GM18867 (cell line): ENCODE data around the gene UBR3.
A peak's percentile ranks its signal among the peaks of the same experiment; 100 is the strongest.
"Not testable (repeated sequence)": the region's sequence is repeated elsewhere in the genome, so short reads cannot be mapped to it uniquely, and the experiment has no call there.

Source experiments
- ATAC-seq: cut with Tn5 transposase; IDR thresholded peaks from one replicate; pipeline ENCODE4 v1.9.1; 2021; ENCODE audit warnings: mild to moderate bottlenecking, moderate library complexity; ENCODE audit not compliant: unreplicated experiment

The UBR3 gene

DNA sequence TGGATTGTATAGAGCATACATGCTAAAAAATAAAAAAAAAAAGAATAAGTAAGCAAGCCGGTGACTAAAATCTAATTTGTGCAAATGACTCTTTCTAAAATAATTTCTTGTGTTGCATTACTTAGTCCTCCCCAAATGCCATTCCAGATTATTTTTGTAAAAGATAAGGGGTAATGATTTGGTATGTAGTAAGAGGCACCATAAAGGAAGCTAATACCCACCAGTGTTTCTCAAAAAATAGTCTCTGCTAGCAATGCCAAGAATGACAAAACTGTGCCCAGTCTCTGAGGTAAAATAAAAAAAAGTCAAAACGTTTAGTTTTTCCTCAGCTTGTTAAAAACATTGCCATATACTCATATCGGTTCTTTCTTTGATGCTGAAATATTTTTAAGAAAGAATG, 5.2 kb upstream of the UBR3 start:
- ATAC-seq: no peak

DNA sequence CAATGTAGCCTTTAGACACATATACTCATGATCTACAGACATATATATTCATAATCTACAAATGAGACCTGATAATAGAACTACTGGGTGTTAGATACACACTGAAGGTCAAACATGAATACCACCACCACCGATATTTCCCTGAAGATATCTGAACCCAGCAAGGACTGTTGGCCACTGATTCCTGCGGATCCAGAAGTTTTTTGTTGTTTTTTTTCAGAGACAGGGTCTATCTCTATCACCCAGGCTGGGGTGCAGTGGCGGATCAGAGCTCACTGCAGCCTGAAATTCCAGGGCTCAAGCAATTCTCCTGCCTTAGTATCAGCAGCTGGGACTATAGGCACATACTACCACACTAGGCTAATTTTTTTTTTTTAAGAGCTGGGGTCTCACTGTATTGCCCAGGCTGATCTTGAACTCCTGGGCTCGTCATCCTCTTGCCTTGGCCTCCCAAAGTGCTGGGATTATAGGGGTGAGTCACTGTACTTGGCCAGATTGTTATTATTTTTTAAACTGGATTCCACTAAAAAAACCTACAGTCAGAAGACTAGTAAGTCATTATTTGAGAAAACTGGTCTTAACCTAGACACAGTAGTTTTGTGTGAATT, 4.4 kb upstream of the UBR3 start:
- no peak for ATAC-seq

DNA sequence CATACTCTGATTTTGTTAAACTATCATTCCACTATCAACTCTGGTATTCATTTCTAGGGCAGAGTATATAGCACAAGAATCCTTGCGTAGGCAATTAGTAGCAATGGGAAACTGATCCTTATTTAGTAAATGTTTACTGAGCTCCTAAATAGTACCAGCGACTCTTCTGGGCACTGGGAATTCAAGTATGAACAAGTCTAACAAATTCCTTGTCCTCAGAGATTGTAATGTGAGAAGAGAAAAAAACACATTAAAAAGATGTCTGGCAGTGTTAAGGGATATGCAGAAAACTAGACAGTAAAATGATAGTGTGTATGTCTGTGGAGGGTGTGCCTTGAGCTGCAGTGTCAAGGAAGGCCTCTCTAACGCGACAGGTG, 3.3 kb upstream of the UBR3 start:
- ATAC-seq: no peak

DNA sequence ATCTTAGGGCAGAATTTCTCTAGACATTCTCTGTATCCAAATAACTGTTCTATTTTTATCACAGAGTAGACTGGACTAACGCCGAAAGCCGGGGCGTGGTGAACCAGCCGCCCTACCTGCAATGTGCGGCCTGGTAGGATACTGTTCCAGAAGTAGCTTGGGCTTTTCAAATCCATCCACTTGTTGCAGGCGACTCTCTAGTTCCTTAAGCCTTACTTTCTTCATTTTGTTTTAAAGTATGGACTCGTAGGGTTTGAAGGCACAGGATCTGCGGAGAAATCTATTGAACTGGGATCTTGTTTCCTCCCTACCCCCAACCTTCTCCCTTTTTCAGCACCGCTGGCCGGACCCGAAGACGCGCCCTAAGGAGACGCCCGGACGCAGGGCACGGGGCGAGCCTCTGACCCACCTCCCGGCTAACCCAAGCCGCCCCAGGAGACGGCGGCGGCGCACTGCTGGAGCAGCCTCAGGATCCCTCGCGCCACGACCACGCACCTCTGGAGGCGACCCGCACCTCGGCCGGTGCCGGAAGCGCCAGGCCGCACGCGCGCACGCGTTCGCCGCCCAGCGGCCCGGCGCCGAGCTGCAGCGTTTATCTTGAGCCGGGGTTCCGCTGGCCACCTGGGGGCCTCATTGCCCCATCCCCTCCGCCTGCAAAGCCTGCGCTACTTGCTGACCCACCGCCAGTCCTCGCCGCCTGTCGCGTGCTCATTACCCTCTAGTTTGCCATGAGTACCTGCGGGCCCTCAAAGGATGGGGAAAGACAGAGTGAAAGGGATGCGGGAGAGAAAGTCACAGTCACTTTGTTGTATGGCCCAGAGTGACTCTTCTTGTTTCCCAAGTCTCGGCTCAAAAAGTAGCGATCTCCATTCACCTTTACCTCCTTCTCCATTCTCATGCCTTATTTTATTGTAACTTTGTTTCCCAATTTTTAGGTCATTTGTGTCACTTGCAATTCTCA, 2.6 kb upstream of the UBR3 start, which contains the start of gene METTL5:
METTL5 (minus strand) TSS at position 533 of the 961 bp plus-strand sequence; CDS start at position 225, 308 bp downstream.
- peak; percentile 68 for ATAC-seq

DNA sequence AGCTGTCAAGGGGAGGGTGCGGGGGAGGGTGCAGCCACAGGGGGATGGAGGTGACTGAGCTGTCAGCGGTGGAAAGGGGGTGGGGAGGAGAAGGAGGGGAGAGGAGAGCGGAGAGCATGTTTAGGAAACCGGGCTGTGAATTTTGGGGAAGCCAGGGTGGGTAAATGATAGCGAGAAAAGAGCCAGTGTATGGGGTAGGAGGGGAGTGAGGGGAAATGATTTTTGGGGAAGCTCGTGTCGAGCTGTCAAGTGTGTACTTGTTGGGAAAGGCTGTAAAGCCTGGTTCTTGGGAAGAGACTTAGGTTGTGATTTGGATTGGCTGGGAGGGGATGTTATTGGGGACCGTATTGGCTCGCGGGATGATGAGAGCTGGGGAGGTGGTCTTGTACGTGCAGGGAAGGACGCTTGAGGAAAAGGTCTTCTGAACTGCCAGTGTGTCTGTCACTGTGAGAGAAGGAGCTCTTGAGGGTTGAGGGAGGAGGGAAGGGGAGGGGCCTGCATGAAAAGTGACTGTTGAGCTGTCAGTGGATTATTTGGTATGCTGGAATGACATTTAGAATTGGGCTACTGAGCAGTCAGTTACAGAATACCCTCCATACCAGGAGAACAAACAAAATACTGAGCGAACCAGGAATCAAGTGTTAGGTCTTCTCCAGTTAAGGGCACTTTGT, 1.0 kb downstream of the UBR3 start:
- ATAC-seq: peak; percentile 34

DNA sequence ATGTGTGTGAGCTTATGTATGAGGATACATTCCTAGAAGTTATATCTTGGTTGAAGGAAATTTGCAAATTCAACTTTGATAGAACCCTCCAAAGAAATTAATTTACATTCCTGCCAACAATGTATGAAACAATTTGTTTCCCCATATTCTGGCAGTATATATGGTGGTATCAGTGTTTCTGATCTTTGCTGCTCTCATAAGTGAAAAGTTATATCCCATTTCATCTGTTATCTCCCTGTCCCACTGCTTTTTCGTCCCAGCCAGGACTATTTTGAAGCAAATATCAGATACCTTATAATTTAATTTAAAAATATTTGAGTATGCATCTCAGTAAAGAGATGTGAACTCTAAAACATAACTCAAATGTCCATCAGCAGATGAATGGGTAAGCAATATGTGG, 7.1 kb downstream of the UBR3 start:
- no peak for ATAC-seq

DNA sequence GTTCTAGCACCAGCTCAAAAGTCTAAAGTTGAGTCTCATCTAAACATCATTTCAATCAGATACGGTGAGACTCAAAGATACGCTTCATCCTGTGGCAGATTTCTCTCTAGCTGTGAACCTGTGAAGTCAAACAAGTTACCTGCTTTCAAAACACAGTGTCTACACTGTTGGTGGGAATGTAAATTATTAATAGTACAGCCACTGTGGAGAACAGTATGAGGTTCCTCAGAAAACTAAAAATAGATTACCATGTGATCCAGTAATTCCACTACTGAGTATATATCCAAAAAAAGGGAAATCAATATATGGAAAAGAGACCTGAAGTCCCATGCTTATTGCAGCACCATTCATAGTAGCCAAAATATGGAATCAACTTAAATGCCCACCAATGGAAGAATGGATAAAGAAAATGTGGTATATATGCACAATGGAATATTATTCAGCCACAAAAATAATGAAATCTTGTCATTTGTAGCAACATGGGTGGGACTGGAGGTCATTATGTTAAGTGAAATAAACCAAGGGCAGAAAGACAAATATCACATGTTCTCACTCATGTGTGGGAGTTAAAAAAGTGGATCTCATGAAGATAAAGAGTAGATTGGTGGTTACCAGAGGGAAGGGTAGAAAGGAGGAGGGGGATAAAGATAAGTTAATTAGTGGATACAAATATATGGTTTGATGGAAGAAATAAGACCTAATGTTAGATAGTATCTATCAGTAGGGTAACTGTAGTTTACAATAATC, 11.7 kb downstream of the UBR3 start:
- ATAC-seq: no peak

DNA sequence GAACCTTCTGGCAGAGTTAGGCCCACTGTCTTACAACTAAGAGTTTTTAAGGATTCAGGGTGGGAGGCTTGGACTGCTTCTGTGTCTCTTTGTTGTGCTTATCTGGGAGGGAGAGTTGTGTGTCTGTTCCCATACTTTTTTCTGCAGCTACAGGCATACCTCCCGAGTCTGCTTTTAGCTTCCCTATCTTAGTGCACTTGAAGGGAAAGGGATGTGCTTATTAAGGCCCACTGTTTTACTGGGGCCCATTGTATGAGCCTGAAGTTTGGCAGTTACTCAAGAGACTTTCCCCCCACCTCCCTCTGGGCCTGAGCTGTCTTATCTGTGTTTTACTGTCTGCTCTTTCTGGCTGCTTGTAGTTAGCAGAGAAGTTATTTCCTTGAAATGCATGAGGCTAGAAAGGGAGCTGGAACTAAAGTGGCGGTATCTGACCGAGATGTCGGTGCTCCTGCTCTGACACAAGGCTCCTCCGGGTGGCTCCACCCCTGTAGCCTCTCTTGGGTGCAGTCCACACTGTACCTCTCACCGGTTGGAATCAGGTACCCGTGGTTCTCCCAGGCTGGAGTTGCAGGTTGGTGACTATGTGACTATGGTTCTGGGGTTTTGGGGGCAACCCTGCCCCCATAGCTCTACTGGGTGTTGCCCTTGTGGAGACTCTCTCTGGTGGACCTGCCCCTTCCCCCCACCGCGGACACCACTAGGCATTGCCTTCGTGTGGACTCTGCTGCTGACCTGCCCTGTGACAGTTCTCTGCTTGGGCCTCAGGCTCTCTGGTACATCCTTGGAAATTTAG, 12.9 kb downstream of the UBR3 start:
- ATAC-seq: no peak

DNA sequence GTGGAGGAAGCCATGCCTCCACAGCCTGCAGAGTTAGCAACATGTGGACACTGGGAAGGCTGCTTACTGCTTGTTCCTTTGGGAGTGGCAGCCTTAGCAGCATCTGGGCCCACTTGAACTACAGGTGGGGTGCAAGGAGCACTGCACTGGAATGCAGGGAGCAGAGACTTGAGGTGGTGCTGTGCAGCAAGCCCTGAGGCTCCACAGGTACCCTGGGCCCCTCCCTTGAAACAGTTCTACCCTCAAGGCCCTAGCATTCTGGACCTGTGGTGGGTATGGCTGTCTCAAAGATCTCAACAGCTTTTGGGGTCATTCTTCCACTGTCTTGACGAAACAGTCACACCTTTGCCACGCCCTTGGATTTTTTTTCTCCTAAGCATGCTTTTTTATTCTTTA, 13.5 kb downstream of the UBR3 start:
- ATAC-seq: no peak

DNA sequence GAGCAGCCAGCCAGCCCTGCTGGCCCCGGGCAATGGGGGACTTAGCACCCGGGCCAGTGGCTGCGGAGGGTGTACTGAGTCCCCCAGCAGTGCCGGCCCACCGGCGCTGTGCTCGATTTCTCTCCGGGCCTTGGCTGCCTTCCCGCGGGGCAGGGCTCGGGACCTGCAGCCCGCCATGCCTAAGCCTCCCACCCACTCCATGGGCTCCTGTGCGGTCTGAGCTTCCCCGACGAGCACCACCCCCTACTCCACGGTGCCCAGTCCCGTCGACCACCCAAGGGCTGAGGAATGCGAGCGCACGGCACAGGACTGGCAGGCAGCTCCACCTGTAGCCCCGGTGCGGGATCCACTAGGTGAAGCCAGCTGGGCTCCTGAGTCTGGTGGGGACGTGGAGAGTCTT, 14.4 kb downstream of the UBR3 start:
- not testable (repeated sequence) for ATAC-seq

DNA sequence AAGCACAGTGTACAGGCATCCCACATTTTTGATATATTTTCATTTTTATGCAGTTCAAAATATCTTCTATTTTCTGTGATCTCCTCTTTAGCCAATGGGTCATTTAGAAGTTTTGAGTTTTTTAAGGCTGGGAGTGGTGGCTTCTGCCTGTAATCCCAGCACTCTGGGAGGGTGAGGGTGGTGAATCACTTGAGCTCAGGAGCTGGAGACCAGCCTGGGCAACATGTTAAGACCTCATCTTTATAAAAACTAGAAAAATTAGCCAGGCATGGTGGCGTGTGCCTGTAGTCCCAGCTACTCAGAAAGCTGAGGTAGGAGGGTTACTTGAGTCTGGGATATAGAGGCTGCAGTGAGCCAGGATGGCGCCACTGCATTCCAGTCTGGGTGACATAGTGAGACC, 17.8 kb downstream of the UBR3 start:
- ATAC-seq: no peak

DNA sequence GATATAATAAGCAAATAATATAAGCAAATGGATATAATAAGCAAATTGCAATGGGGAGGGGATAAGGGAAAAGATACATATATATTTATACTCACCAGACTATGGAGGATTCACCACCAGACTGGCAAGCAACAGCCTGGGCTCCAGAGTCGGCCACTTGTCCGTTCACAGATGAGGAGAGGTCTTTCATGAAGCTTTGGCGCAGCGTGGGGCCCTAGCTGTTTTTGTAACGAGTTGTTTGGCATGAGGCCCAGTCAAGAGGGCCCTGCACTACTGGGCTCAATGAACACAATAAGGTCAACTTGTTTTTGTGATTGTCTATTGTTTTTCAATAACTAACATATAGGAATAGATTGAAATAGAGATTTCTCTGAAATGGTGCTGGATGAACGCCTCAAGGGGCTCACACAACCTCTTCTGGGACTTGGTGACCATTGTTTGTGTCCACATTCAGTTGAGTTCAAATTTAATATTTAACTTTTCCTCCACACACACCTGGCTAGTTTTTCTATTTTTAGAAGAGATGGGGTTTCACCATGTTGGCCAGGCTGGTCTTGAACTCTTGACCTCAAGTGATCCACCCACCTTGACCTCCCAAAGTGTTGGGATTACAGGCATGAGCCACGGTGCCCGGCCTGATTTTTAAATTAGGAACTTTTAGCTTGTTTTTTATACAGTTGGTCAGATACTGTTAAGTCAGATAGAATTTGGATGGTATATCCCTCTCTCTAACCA, 21.9 kb downstream of the UBR3 start:
- not testable (repeated sequence) for ATAC-seq

DNA sequence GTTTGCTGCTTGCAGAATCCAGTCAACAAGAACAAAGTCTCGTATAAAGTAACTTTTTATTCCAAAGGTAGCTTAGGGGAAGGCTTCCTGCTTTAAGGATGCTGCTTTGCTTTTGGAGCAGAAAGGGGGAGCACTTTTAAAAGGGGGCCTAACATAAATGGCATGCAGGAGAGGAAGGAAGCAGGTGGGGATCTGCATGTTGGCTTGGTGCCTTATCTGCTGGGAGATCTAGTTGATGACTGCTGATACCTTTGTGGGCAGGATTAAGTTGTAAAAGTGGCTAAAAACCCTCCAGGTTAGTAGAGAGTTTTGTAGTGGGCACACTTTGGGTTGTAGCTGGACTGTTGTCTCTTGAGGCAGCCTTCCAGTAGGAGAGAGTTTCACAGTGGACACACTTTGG, 22.5 kb downstream of the UBR3 start:
- no peak for ATAC-seq

DNA sequence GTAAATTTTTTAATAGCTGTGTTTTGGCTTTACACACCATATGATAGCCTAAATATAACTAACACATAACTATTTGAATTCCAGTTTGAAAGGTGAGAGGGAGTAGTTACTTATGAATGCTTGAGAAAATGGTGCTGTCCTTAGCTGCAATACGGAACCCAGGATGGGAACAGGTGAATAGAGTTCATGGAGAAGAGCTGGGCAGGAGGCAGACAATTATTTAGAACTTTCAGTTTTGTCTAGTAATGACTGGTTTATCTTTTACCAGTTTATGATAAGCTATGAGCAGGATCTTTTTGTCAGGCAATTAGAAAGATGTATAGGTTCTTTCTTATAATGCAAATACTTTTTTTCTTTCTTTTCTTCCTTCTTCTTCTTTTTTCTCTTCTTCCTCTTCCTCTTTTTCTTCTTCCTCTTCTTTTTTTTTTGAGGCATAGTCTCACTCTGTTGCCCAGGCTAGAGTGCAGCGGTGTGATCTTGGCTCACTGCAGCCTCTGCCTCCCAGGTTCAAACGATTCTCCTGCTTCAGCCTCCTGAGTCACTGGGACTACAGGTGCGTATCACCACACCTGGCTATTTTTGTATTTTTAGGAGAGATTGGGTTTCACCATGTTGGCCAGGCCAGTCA, 25.9 kb downstream of the UBR3 start:
- no peak for ATAC-seq

DNA sequence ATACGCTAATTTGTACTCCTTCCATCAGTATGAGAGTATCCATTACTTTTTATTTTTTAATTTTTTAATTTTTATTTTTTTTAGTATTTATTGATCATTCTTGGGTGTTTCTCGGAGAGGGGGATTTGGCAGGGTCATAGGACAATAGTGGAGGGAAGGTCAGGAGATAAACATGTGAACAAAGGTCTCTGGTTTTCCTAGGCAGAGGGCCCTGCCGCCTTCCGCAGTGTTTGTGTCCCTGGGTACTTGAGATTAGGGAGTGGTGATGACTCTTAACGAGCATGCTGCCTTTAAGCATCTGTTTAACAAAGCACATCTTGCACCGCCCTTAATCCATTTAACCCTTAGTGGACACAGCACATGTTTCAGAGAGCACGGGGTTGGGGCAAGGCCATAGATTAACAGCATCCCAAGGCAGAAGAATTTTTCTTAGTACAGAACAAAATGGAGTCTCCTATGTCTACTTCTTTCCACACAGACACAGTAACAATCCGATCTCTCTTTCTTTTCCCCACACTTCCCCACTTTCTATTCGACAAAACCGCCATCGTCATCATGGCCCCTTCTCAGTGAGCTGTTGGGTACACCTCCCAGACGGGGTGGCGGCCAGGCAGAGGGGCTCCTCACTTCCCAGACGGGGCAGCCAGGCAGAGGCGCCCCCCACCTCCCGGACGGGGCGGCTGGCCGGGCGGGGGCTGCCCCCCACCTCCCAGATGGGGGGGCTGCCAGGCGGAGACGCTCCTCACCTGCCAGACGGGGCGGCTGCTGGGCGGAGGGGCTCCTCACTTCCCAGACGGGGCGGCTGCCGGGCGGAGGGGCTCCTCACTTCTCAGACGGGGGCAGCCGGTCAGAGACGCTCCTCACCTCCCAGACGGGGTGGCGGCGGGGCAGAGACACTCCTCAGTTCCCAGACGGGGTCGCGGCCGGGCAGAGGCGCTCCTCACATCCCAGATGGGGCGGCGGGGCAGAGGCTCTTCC, 28.3 kb downstream of the UBR3 start:
- not testable (repeated sequence) for ATAC-seq

DNA sequence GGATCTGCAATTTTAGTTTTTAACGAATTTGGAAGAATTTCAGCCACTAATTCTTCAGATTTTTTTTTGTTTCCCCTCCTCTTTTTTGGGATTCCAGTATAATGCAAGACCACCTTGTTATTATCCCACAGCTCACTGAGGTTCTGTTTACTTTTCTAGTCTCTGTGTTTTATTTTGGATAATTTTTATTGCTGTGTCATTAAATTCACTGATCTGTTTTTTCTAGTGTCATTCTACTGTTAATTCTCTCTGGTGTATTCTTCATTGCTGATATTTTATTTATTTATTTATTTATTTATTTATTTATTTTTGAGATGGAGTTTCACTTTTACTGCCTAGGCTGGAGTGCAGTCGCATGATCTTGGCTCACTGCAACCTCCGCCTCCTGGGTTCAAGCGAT, 32.2 kb downstream of the UBR3 start:
- ATAC-seq: no peak

DNA sequence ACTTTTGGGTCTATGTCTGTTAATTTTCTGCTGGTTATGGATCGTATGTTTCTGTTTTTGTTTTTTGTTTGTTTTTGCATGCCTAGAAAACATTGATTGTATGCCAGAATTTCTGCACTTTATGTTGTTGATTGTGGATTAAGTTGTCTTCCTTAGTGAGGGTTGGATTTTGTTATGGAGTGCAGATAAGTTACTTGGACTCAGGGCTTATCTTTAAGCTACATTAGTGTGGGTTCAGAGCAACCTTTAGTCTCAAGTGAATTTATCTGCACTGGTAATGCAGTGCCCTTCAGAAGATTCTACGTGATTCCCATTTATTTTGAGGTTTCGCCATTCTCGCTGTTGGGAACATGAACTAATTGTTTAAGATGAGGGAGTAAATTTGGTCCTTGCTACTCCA, 32.9 kb downstream of the UBR3 start:
- no peak for ATAC-seq

DNA sequence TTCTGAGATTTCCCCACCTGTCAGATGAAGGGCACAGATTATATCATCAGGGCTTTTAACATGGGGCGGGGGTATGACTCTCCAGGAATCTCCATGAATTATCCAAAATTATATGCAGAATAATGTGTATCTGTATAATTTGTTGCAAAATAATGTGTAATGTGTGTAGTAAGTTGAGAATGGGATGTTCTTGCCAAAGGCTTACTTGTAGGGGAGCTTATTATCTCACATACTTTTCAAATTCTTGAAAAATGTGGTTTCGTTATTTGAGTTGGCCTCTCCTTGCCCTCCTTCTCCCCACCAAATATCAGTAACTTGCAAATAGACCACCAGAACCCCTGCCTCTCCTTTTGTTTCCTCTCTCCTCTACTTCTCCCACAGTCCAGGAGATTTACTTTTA, 35.6 kb downstream of the UBR3 start:
- no peak for ATAC-seq
